SK-N-SH treated with all-trans-retinoic acid at 6 μM for 48 hours (cell line): ENCODE data around the gene GNPDA1.
"Not testable (repeated sequence)": the region's sequence is repeated elsewhere in the genome, so short reads cannot be mapped to it uniquely, and the experiment has no call there.

Experiments used
- ISL1 ChIP-seq: fragments of 250-450 bp; sonication (Bioruptor Pico); IDR thresholded peaks from 2 replicates; pipeline ENCODE4 v2.1.2; 2022; ENCODE audit warnings: mild to moderate bottlenecking, moderate library complexity
- SNAI2 ChIP-seq: fragments of 250-450 bp; sonication (Bioruptor Pico); IDR thresholded peaks from 2 replicates; pipeline ENCODE4 v1.5.0; 2020; ENCODE audit warnings: mild to moderate bottlenecking, moderate library complexity

DNA sequence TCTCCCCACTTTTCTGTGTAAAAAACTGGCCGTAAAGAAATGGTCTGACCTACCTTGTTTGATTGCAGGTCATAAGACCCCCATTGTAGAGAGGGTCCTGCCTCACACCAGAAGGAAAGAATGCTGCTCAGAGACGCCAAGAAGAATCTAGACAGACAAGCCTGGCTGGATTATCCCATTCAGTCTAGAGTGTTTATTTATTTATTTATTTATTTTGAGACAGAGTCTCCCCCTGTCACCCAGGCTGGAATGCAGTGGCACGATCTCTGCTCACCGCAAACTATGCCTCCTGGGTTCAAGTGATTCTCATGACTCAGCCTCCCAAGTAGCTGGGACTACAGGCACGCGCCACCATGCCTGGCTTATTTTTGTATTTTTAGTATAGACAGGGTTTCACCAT lies 28.1 kb upstream of the GNPDA1 start:
- TF ChIP-seq SNAI2, ISL1 (CRISPR knock-in tag): not testable (repeated sequence)
